ENCODE measurements around the gene RBFA.

DNA sequence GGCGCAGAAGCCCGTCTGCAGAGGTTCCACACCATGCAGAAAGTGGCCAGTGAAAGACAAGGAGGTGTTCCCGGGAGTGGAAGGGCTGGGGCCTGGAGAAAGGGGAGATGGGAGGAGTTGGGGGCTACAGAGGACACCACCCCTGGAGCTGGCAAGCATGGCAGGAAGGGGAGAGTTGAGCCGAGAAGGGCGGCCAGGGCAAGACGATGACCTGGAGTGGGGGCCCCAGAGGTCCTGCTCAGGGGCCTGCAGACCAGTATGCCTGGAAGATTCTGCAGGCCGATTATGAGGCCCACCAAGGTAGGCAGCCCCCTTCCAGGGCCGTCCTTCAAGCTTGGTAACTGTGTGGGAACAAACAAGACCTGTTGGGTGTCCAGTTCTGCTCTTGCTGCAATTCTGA, 33.1 kb downstream of the RBFA start:
- TF ChIP-seq POLR2A (IDR thresholded peaks at IDR 0.05): no peak
- TF ChIP-seq, protein P1, sequence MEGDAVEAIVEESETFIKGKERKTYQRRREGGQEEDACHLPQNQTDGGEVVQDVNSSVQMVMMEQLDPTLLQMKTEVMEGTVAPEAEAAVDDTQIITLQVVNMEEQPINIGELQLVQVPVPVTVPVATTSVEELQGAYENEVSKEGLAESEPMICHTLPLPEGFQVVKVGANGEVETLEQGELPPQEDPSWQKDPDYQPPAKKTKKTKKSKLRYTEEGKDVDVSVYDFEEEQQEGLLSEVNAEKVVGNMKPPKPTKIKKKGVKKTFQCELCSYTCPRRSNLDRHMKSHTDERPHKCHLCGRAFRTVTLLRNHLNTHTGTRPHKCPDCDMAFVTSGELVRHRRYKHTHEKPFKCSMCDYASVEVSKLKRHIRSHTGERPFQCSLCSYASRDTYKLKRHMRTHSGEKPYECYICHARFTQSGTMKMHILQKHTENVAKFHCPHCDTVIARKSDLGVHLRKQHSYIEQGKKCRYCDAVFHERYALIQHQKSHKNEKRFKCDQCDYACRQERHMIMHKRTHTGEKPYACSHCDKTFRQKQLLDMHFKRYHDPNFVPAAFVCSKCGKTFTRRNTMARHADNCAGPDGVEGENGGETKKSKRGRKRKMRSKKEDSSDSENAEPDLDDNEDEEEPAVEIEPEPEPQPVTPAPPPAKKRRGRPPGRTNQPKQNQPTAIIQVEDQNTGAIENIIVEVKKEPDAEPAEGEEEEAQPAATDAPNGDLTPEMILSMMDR (IDR thresholded peaks at IDR 0.05): no peak

Data from uterus (tissue), 2 donors.